Small intestine (tissue), 7 donors: ENCODE measurements around the gene AXDND1. TPM values are rescaled to one million over a fixed set of nuclear protein-coding genes. Genes with fewer than 3 reads are reported as not detected.
A peak's percentile ranks its signal among the peaks of the same experiment; 100 is the strongest.

Experiments
- DNase-seq, 2 donors: peaks; one replicate each; pipeline versions ENCODE4 v3.0.0 to v3.0.0-alpha.2; 2013
- FAIRE-seq: peaks from 2 replicates; lab custom pipeline; 2012; peaks lifted over from hg19 to GRCh38; lab: Jason Lieb, UNC
- H3K27ac ChIP-seq, 3 donors: one replicate each; pipeline ENCODE4 v1.5.1; 2013; ENCODE audit warnings: low read length in 2 of 3, mild to moderate bottlenecking in 2 of 3, control low read depth in 1 of 3, inconsistent platforms in 1 of 3, low read depth in 1 of 3, moderate library complexity in 1 of 3
- H3K27me3 ChIP-seq, 3 donors: one replicate each; pipeline ENCODE4 v1.6.1; 2013; ENCODE audit warnings: low read length in 3 of 3, inconsistent platforms in 1 of 3; ENCODE audit not compliant: control insufficient read depth in 3 of 3, insufficient read depth in 3 of 3
- H3K36me3 ChIP-seq, 3 donors: one replicate each; pipeline ENCODE4 v1.6.1; 2013; ENCODE audit warnings: low read length in 3 of 3, inconsistent platforms in 1 of 3, low read depth in 1 of 3, mild to moderate bottlenecking in 1 of 3, moderate library complexity in 1 of 3; ENCODE audit not compliant: control insufficient read depth in 3 of 3, insufficient read depth in 2 of 3
- H3K4me1 ChIP-seq, 3 donors: one replicate each; pipeline ENCODE4 v1.6.1; 2013; ENCODE audit warnings: low read length in 2 of 3, inconsistent platforms in 1 of 3, low read depth in 1 of 3, mild to moderate bottlenecking in 1 of 3, moderate library complexity in 1 of 3; ENCODE audit not compliant: control insufficient read depth in 3 of 3, insufficient read depth in 2 of 3
- H3K4me3 ChIP-seq, 3 donors: one replicate each; pipeline ENCODE4 v1.5.1; 2013; ENCODE audit warnings: low read length in 3 of 3, control low read depth in 1 of 3, inconsistent platforms in 1 of 3, low read depth in 1 of 3, mild to moderate bottlenecking in 1 of 3, moderate library complexity in 1 of 3
- H3K9me3 ChIP-seq, 2 donors: one replicate each; pipeline ENCODE4 v1.6.1; 2013; ENCODE audit warnings: low read depth in 1 of 2, low read length in 1 of 2; ENCODE audit not compliant: control insufficient read depth in 2 of 2, insufficient read depth in 1 of 2
- WGBS, 3 donors: extraction: QIAGEN DNeasy Blood & Tissue Kit; methylation state at CpG; one replicate each; pipeline ENCODE4 v1.1.7; 2013; 5-methylcytosine and 5-hydroxymethylcytosine counted together
- polyA plus RNA-seq, 4 donors: library from polyadenylated mRNA; stranded (reverse) in 3 of 4; unstranded in 1 of 4; fragments of 200-250 nt in 3 of 4; fragments of 120-200 nt in 1 of 4; gene quantifications; one replicate each; pipeline versions ENCODE4 v1.2.1 to v1.2.3, GENCODE V29; 2013
- donor health status: healthy with polysubstance abuse.
- donor health status: control.
- donor health status: control.
- donor health status: Bipolar disorder and iron deficiency.
- donor health status: healthy.

Gene AXDND1
- polyA plus RNA-seq, 4 donors, result 0.22 to 28.0 (median 6.7) TPM

DNA sequence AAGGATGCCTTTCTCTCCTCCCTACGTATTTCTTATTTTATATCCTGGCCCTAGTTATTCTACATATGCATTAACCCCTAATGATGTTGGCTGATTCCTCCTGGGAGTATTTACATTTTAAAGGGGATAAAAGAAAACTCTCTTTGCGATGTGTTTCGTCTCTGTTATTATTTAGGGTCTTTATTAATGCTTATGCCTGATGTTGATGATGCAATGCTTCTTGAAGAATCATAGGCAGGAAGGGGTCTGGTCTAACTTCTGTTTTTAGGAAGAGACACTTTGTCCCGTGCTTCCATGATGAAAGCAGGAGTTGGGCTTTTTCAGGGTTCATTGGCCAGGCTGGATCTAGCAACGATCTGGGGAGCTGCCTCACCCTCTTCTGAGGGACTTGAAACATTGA is 210.7 kb downstream of the AXDND1 start:
- H3K4me1 ChIP-seq, result no peaks in the 10 kb centered on the region
- no peak for FAIRE-seq
- peak in 1 of 2 donors; percentile 13 for DNase-seq
- WGBS, 3 donors, result 25 to 33% (median 27%) methylated on average over 5 of the region's 5 CpGs
- H3K27me3 ChIP-seq, result peaks cover 2 to 28% (median 8%) of the 10 kb centered on the region in 3 donors
- no peaks in the 10 kb centered on the region for H3K36me3 ChIP-seq
- no peak overlapping the region for H3K4me3 ChIP-seq
- no peaks in the 10 kb centered on the region for H3K9me3 ChIP-seq
- no peak overlapping the region for H3K27ac ChIP-seq

DNA sequence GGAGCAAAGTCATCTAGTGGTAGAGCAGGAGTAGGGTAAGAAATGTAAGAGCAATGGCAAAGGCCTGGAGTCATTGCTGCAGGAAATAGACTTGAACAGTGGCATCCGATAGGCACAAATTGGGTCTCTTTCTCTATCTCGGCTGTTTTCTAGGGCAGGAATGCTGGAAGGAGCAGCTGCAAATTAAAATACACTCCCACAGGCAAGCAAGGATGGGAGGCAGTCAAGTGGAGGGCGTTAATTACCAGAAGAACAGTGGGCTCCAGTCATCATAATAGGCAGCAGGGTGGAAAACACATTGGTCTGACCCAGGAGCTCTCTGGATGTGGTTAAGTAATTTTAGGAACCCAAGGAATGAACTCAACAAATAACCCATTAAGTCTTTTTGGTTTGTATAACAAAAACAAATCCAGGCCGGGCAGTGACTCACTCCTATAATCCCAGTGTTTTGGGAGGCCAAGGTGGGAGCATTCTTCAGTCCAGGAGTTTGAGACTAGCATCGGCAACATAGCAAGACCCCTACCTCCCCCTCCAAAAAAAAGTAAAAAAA is 218.1 kb downstream of the AXDND1 start:
- H3K4me1 ChIP-seq, result peaks cover 0 to 2% (median 2%) of the 10 kb centered on the region in 3 donors
- no peak for FAIRE-seq
- 89 to 90% (median 89%) methylated on average over 5 of the region's 5 CpGs for WGBS, 3 donors

DNA sequence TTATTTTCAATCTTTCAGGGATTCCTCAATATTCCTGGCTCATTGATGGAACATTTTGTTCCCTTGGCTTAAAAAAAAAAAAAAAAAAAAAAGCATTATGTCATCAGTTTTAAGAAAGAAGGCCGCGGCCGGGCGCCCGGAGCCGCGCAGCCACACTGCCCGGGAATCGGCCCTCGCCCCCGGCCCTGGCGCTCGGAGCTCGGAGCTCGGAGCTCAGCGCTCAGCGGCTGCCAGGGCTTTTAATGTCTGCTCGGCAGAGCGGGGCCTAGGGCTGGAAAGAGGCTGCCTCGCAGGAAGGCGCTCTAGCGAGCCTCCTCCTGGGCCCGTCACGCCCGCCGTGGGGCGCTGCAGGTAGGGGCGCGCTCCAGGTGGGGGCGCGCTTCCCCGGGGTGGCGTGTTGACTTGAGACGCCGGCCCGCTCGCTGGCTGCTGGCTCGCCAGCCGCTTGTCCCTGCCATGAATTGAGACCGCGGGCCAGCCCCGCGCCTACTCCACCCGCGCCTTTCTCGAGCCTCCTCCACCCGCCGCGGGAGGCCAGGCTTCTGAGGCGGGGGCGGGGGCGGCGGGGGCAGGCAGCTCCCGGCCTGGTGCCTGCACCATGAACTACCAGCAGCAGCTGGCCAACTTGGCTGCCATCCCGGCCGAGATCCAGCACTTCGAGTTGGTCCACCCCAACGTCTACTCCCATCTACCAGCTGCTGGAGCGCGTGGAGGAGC is 220.5 kb downstream of the AXDND1 start:
- Histone ChIP-seq H3K36me3 (no peaks in the 10 kb centered on the region), H3K4me1 (peaks cover 0 to 5% (median 2%) of the 10 kb centered on the region in 3 donors), H3K4me3 (peak overlapping the region in 2 of 3 donors; percentile 22 to 26), H3K27ac (peak overlapping the region in 1 of 3 donors; percentile 56), H3K9me3 (no peaks in the 10 kb centered on the region), H3K27me3 (peaks cover 0 to 6% (median 2%) of the 10 kb centered on the region in 3 donors)
- FAIRE-seq (no peak), DNase-seq (peak; percentile 70 to 78)
- 4 to 6% (median 5%) methylated on average over 44 to 60 of the region's 60 CpGs for WGBS, 3 donors

More for the DNA sequence above, 218.1 kb downstream of the AXDND1 start:
- H3K4me3 ChIP-seq, result no peak overlapping the region
- H3K27me3 ChIP-seq, result peaks cover 0 to 5% (median 2%) of the 10 kb centered on the region in 3 donors
- H3K9me3 ChIP-seq, result no peaks in the 10 kb centered on the region
- no peak overlapping the region for H3K27ac ChIP-seq
- DNase-seq, result no peak
- no peaks in the 10 kb centered on the region for H3K36me3 ChIP-seq

DNA sequence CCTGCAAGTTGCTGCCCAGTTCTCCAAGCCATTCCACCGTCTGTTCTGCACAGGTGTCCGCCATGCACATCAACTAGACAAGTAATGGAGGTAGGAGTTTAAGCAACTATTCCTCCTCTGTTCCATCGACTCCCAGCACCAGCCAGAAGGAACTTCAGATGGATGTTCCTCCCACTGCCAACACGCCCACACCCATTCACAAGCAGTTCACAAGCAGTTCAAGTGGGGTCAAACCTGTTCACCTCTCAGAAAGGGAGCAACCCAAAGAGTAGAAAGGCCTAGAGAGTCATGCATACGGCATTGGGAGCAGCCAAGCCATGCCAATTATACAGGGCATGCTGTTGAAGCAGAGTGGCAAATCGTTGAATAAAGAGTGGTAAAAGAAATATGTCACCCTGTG is 221.6 kb downstream of the AXDND1 start:
- no peak for DNase-seq
- Histone ChIP-seq H3K36me3 (no peaks in the 10 kb centered on the region), H3K27ac (no peak overlapping the region), H3K27me3 (peaks cover 0 to 9% (median 9%) of the 10 kb centered on the region in 3 donors), H3K9me3 (peaks cover 0 to 2% of the 10 kb centered on the region in 2 donors), H3K4me3 (no peak overlapping the region), H3K4me1 (peaks cover 0 to 5% (median 2%) of the 10 kb centered on the region in 3 donors)
- WGBS, 3 donors, result 87 to 93% (median 92%) methylated on average over 6 of the region's 6 CpGs
- FAIRE-seq, result no peak

- DNase-seq (peak in 1 of 2 donors; percentile 91), FAIRE-seq (no peak)
- H3K27ac ChIP-seq, result no peak overlapping the region
- no peaks in the 10 kb centered on the region for H3K36me3 ChIP-seq
- H3K4me3 ChIP-seq, result no peak overlapping the region
- H3K27me3 ChIP-seq, result peaks cover 0 to 13% (median 9%) of the 10 kb centered on the region in 3 donors
- peaks cover 0 to 5% of the 10 kb centered on the region in 2 donors for H3K9me3 ChIP-seq
- peaks cover 0 to 5% (median 2%) of the 10 kb centered on the region in 3 donors for H3K4me1 ChIP-seq
- 65 to 82% (median 68%) methylated on average over 18 of the region's 18 CpGs for WGBS, 3 donors
Measured at GRCh38 chr1:179588425-179589024, 222.8 kb downstream of the AXDND1 start.

DNA sequence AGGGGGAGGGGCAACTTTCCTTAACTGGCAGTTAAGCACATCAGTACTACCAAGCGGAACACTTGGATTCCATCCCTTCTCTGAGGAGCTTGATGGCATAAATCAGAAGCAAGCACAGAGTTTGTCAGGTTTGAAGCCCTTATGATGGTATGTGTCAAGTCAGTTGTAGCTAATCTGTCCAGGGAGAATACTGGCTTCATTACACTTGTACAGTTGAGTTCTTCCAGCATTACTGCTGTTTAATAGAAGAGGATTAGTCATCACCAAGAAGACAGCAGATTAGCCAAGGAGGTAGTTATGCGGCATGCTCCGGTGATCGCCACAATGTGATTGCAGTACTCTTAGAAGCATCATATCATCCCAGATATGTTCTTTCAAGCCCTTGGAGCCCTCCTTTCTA is 223.7 kb downstream of the AXDND1 start:
- Histone ChIP-seq H3K27me3 (peaks cover 0 to 14% (median 9%) of the 10 kb centered on the region in 3 donors), H3K4me1 (peaks cover 0 to 5% (median 2%) of the 10 kb centered on the region in 3 donors), H3K36me3 (no peaks in the 10 kb centered on the region), H3K4me3 (no peak overlapping the region), H3K9me3 (peaks cover 0 to 5% of the 10 kb centered on the region in 2 donors), H3K27ac (no peak overlapping the region)
- FAIRE-seq (no peak), DNase-seq (no peak)
- WGBS, 3 donors, result 86 to 95% (median 95%) methylated on average over 4 of the region's 4 CpGs

GRCh38 chr1:179590671-179591070 is 224.9 kb downstream of the AXDND1 start:
- DNase-seq (no peak), FAIRE-seq (no peak)
- 80 to 87% (median 81%) methylated on average over 11 of the region's 11 CpGs for WGBS, 3 donors
- H3K4me3 ChIP-seq, result no peak overlapping the region
- peaks cover 0 to 14% (median 5%) of the 10 kb centered on the region in 3 donors for H3K27me3 ChIP-seq
- H3K27ac ChIP-seq, result no peak overlapping the region
- H3K9me3 ChIP-seq, result peaks cover 0 to 5% of the 10 kb centered on the region in 2 donors
- H3K4me1 ChIP-seq, result peaks cover 0 to 5% (median 2%) of the 10 kb centered on the region in 3 donors
- no peaks in the 10 kb centered on the region for H3K36me3 ChIP-seq

GRCh38 chr1:179591253-179591591 is 225.5 kb downstream of the AXDND1 start:
- no peak for DNase-seq
- Histone ChIP-seq H3K9me3 (peaks cover 0 to 5% of the 10 kb centered on the region in 2 donors), H3K4me3 (peak overlapping the region in 1 of 3 donors; percentile 29), H3K4me1 (peaks cover 0 to 5% (median 0%) of the 10 kb centered on the region in 3 donors), H3K36me3 (no peaks in the 10 kb centered on the region), H3K27ac (no peak overlapping the region), H3K27me3 (peaks cover 0 to 14% (median 5%) of the 10 kb centered on the region in 3 donors)
- WGBS, 3 donors, result 11 to 30% (median 20%) methylated on average over 7 of the region's 7 CpGs
- FAIRE-seq, result no peak
